HG02938 (cell line): ENCODE data around the gene TPCN2.

Experiments used
- ATAC-seq: cut with Tn5 transposase; IDR thresholded peaks from one replicate; pipeline ENCODE4 v1.9.1; 2021; ENCODE audit warnings: mild to moderate bottlenecking, moderate library complexity; ENCODE audit not compliant: unreplicated experiment

Gene TPCN2

DNA sequence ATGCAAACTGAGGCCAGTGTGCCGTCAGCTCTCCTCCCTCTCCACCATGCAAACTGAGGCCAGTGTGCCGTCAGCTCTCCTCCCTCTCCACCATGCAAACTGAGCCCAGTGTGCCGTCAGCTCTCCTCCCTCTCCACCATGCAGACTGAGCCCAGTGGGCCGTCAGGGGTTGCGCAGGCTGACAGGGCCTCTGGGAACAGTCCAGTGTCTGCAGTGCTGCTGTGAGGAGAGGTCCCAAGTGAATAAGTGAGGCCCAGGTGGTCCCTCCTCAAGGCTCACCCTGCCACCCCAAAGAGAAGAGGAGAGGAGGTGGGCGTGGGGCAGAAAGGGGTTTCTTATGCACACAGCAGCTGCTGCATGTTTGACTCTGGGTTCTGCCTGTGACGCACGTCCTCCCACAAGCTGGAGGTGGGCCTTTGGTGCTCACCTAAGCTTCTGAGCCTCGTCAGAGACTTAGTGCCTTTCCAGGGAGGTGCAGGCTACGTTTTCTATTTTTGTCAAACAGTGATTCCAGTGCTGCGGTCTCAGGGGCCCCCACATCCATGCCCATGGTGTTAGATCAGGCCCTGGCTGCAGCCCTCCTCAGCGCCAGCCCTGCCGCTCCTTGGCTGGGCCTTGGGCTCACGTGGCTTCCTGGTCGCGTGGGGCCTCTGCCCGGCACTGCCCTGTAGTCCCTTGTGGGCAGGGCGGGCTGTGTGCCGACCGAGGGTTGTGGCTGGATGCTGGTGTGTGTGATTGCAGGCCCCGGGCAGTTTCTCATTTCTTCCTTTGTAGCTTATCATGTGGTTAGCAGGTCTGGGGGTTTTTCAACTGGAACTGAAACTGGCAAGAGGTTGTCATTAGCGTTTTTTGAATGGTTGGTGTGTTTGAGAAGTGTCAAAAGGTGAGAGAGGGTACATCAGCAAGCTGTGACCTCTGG is 7.1 kb downstream of the TPCN2 start:
- ATAC-seq: peak; percentile 72

DNA sequence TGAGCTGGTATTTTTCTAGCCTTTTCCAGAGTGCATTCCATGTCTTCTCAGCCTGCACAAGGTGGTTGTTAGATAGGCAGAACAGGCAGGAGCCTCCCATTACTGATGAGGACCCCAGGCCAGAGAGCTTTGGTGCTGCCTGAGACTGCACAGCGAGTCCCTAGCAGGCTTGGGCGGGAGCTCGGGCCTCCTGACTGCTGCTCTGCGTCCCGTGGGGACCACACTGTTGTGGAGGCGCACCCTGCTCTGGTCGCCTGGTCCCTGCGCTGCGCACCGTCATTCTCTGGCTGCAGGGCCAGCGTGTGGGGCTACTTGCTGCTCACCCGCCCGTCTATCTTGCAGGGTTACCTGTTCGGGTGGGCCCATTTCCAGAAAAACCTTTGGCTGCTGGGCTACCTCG is 8.5 kb downstream of the TPCN2 start:
- ATAC-seq: no peak

- no peak for ATAC-seq
Observed at GRCh38 chr11:69057801-69058200, 9.1 kb downstream of the TPCN2 start.

- ATAC-seq: no peak
Observed at GRCh38 chr11:69058511-69059270, 10.0 kb downstream of the TPCN2 start.

GRCh38 chr11:69059429-69059828 is 10.7 kb downstream of the TPCN2 start:
- ATAC-seq: no peak

DNA sequence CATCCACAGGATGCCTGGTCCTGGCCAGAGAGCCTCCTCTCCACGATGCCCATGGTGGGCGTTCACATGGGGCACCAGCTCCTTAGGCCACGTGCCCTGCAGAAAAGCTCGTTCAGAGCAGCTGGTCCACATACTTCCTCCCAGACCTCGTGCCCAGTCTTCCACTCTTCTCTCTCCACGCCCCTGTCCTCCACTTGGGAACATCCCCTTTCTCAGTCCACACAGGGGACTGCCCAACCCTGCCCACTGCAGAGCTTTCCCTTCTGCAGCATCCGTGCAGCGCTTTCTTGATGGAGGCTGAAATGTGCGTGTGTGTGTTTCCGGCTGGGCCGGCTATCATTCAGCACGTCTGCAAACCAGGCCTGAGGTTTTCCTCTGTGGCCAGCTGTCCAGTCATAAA is 11.3 kb downstream of the TPCN2 start:
- no peak for ATAC-seq

GRCh38 chr11:69060806-69061712 is 12.3 kb downstream of the TPCN2 start:
- ATAC-seq: no peak

DNA sequence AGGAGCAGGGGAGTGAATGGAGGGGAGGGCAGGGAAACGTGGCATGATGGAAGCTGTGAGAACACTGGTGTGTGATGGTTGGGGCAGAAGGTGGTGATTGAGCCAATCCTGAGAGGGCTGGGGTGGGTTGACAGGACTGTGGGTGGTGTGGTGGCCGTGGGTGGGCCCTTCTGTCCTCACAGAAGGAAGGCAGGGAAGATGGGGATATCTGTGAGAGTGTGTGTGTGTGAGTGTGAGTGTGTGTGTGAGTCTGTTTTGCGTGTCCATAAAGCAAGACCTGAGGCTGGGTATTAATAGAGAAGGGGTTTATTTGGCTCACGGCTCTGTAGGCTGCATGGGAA is 13.0 kb downstream of the TPCN2 start:
- no peak for ATAC-seq

GRCh38 chr11:69062169-69062855 is 13.6 kb downstream of the TPCN2 start:
- ATAC-seq: no peak

GRCh38 chr11:69062873-69063651 is 14.3 kb downstream of the TPCN2 start:
- ATAC-seq: no peak

DNA sequence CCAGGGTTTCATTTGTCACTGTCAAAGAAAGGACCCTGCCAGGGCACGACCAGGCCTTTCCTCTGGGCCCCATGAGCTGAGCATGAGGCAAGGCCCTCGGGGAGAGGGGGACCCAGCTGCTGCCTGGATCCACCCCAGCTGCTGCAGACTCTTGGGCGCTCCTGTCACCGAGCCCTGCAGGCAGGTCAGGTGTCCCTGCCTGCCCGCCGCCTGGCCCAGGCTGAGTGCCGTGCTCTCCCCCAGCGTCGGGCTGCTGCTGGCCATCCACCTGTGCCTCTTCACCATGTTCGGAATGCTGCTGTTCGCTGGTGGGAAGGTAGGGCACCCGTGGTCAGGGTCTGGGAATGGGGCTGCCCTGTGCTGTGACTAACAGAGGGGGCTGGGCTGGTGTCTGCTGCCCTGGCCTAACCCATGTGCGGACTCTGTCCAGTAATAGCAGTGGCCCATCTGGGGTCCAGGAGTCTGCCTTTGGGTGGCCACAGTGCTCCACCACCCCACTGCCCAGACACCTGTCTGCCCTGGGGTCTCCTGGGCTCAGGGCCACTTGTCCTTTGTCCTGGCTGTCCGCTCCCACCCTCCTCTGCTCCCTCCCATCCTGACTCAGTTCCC is 15.0 kb downstream of the TPCN2 start:
- ATAC-seq: no peak

DNA sequence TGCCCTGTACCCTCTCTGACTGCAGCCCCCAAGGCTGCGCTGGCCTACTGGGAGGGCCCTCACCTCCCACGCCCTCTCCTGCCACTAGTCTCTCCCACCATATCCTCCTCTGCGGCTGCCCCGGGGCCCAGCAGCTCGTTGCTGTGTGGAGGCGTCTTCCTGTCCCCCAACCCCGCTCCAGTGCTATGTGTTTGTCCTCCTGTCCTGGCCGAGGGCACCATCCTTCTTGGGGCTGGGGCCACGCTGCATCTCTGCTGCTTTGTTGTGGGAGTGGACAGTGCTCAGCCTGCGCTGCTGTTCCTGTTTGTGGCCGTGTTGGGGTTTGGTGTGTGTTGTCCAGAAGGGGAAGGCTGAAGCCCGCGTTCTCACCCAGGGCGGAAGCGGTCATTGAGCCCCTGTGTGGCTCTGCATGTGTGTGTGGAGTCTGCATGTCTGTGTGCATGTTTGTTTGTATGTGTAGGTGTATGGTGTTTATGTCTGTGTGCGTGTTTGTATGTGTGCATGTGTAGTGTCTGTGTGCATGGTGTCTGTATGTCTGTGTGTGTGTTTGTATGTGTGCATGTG is 15.7 kb downstream of the TPCN2 start:
- no peak for ATAC-seq

- no peak for ATAC-seq
Observed at GRCh38 chr11:69065147-69065710, 16.5 kb downstream of the TPCN2 start.

DNA sequence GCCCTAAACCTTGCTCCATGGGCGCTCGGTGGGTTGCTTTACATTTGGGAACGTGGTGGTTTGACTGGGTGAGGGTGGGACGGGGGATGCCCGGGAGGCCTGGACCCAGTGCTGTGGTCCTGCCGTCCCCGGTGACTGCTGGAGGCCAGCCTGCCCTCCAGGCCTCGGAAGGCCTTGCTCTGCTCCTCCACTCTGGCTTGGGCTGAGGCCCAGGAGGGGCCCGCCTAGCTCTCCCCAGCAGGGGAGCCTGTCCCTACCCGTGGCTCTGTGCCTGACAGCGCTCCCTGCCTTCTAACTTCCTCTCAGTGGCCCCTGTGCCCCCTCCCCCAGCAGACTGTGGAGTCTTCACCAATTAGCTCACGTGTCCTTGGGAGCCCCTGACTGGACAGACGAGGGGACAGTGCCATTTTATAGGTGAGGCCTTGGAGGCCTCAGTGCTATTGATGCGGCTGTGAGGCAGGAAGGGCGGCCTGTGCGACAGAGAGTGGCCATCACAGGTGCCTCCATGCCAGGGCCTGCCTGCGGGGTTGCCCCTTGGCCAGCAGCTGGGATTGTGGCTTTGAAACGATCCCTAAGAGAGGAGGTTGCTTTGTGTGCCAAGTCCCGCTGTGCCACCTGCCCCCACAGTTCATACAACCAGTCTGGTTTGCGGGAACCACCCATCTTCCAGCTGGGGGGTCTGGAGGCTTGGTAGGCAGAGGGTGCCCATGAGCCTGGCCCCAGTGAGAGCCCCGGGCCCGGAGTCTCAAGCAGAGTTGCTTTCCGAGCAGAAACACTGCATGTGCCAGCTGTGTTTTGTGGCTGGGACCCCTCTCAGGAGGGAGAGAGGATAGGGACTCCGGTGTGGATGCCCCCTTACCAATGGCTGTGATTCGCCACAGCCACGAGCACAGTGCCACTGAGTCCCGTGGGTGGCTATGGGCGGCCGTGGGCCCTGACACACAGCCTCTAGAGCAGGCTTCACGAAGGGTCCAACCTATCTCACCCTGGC is 17.7 kb downstream of the TPCN2 start:
- ATAC-seq: no peak

DNA sequence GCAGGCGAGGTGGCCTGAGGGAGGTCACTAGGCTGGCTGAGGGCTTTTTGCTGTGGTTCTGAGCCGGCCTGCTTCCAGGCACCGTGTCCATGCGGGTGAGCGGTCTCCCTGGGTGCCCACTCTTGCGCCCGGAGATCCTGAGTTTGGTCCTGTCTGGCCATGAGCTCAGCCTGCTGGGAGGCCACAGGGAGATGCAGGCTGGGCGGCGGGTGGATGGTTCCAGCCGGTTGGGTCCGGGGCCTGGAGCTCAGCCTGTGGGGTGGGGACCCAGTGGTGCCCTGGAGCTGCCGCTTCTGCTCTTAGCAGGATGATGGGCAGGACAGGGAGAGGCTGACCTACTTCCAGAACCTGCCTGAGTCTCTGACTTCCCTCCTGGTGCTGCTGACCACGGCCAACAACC is 18.5 kb downstream of the TPCN2 start:
- no peak for ATAC-seq

GRCh38 chr11:69071086-69071800 is 22.5 kb downstream of the TPCN2 start:
- no peak for ATAC-seq

DNA sequence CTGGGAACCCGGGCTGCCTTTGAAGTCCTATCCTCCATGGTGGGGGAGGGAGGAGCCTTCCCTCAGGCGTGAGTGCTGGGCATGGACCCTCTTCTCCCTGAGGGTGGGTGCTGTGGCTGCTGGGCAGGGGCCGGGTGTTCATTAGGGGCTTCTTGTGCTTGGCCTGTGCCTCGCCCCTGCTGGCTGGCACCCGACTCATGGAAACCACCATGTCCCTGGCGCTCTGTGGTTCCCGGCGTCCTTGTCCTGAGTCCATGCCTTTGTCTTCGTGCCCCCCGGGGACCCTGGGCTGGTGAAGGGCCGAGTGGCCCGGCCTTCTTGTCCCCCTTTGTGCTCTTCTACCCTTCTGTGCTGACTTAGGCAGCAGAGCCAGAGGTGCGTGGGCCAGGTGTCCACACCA is 23.2 kb downstream of the TPCN2 start:
- no peak for ATAC-seq
